HepG2 (cell line): Measurements from ENCODE around the gene CDH13.

Experiments
- ELF3 ChIP-seq: IDR thresholded peaks from 2 replicates; pipeline ENCODE4 v1.6.1; 2016; ENCODE audit warnings: missing genetic modification reagents, missing compliant biosample characterization
- FOXA3 ChIP-seq: IDR thresholded peaks from 2 replicates; pipeline ENCODE4 v1.6.1; 2016; ENCODE audit warnings: missing genetic modification reagents, missing compliant biosample characterization
- MTA3 ChIP-seq: sonication (generic); formaldehyde crosslinking; IDR thresholded peaks from 2 replicates; pipeline ENCODE4 v1.4.0; 2020; ENCODE audit warnings: missing genetic modification reagents
- NCOA5 ChIP-seq: sonication (generic); formaldehyde crosslinking; IDR thresholded peaks from 2 replicates; pipeline ENCODE4 v1.4.0; 2020; ENCODE audit warnings: missing genetic modification reagents
- SKI ChIP-seq: fragments of 450-650 bp; IDR thresholded peaks from one replicate; pipeline ENCODE4 v1.6.1; 2018; ENCODE audit warnings: mild to moderate bottlenecking; ENCODE audit not compliant: partially characterized antibody
- TEAD2 ChIP-seq: sonication (generic); formaldehyde crosslinking; IDR thresholded peaks from 2 replicates; pipeline ENCODE4 v1.9.0; 2021; ENCODE audit warnings: missing genetic modification reagents
- ZBTB20 ChIP-seq: sonication (generic); formaldehyde crosslinking; IDR thresholded peaks from 2 replicates; pipeline ENCODE4 v1.8.1; 2023; ENCODE audit warnings: missing genetic modification reagents, low read depth, mild to moderate bottlenecking, borderline replicate concordance
- ZNF44 ChIP-seq: sonication (generic); formaldehyde crosslinking; IDR thresholded peaks from 2 replicates; pipeline ENCODE4 v1.5.1; 2020; ENCODE audit warnings: mild to moderate bottlenecking, missing genetic modification reagents
- TF ChIP-seq, protein P1 (sequence below): sonication (generic); formaldehyde crosslinking; IDR thresholded peaks from 2 replicates; pipeline ENCODE4 v1.8.1; 2023; ENCODE audit warnings: mild to moderate bottlenecking, inconsistent platforms, moderate library complexity, missing genetic modification reagents, borderline replicate concordance
- TF ChIP-seq, protein P2 (sequence below): sonication (generic); formaldehyde crosslinking; IDR thresholded peaks from 2 replicates; pipeline ENCODE4 v1.5.0; 2020; ENCODE audit warnings: mild to moderate bottlenecking, missing genetic modification reagents, moderate library complexity
- TF ChIP-seq, protein P3 (sequence below): sonication (generic); formaldehyde crosslinking; IDR thresholded peaks from 2 replicates; pipeline ENCODE4 v1.5.0; 2020; ENCODE audit warnings: missing genetic modification reagents
- TF ChIP-seq, protein P4 (sequence below): IDR thresholded peaks from 2 replicates; pipeline ENCODE4 v1.6.1; 2018; ENCODE audit warnings: missing genetic modification reagents

DNA sequence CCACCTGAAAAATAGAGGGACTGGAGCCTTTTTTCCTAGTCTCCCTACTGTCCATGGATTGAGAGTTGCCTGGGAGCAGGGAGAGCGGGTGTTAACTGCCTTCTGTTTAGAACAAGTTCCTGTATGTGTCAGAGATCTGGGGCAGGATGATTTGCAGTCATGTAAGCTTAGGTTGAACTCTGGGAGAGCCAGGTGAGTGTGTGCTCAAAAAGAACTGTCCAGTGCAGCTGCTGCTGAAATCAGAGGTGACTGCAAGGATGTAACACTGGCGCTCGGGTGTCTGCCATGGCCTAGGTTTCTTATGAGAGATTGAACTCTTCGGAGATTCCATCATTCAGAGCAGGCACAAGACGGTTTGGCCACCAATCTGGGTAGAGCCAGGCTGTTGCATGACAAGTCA is 432.5 kb downstream of the CDH13 start:
- TF ChIP-seq ZBTB20 (CRISPR knock-in tag) (no peak), NCOA5 (CRISPR knock-in tag) (no peak), FOXA3 (CRISPR knock-in tag) (no peak), ZNF44 (CRISPR knock-in tag) (no peak), ELF3 (no peak), TEAD2 (CRISPR knock-in tag) (no peak), SKI (no peak), MTA3 (CRISPR knock-in tag) (no peak)
- TF ChIP-seq, protein P1, sequence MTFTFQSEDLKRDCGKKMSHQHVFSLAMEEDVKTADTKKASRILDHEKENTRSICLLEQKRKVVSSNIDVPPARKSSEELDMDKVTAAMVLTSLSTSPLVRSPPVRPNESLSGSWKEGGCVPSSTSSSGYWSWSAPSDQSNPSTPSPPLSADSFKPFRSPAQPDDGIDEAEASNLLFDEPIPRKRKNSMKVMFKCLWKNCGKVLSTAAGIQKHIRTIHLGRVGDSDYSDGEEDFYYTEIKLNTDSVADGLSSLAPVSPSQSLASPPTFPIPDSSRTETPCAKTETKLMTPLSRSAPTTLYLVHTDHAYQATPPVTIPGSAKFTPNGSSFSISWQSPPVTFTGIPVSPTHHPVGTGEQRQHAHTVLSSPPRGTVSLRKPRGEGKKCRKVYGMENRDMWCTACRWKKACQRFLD (CRISPR knock-in tag) = no peak
- TF ChIP-seq, protein P2, sequence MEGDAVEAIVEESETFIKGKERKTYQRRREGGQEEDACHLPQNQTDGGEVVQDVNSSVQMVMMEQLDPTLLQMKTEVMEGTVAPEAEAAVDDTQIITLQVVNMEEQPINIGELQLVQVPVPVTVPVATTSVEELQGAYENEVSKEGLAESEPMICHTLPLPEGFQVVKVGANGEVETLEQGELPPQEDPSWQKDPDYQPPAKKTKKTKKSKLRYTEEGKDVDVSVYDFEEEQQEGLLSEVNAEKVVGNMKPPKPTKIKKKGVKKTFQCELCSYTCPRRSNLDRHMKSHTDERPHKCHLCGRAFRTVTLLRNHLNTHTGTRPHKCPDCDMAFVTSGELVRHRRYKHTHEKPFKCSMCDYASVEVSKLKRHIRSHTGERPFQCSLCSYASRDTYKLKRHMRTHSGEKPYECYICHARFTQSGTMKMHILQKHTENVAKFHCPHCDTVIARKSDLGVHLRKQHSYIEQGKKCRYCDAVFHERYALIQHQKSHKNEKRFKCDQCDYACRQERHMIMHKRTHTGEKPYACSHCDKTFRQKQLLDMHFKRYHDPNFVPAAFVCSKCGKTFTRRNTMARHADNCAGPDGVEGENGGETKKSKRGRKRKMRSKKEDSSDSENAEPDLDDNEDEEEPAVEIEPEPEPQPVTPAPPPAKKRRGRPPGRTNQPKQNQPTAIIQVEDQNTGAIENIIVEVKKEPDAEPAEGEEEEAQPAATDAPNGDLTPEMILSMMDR (CRISPR knock-in tag) = no peak
- TF ChIP-seq, protein P3, sequence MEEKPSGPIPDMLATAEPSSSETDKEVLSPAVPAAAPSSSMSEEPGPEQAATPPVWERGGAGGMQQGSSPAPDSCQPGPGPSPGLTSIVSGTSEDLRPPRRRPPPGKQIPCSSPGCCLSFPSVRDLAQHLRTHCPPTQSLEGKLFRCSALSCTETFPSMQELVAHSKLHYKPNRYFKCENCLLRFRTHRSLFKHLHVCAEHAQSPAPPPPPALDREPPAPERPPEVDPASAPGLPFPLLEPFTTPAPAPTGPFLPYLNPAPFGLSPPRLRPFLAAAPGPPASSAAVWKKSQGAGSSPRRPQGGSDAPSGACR (CRISPR knock-in tag) = no peak
- TF ChIP-seq, protein P4, sequence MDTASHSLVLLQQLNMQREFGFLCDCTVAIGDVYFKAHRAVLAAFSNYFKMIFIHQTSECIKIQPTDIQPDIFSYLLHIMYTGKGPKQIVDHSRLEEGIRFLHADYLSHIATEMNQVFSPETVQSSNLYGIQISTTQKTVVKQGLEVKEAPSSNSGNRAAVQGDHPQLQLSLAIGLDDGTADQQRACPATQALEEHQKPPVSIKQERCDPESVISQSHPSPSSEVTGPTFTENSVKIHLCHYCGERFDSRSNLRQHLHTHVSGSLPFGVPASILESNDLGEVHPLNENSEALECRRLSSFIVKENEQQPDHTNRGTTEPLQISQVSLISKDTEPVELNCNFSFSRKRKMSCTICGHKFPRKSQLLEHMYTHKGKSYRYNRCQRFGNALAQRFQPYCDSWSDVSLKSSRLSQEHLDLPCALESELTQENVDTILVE = no peak
